SKM-1 treated with dmso at 0.1 percent for 144 hours (cell line): Measurements from ENCODE around the gene SLC35F3.

Experiments used
- DNase-seq: peaks from one replicate; lab custom pipeline; 2025; ENCODE audit not compliant: unreplicated experiment; lab: John Stamatoyannopoulos, UW

Gene SLC35F3

DNA sequence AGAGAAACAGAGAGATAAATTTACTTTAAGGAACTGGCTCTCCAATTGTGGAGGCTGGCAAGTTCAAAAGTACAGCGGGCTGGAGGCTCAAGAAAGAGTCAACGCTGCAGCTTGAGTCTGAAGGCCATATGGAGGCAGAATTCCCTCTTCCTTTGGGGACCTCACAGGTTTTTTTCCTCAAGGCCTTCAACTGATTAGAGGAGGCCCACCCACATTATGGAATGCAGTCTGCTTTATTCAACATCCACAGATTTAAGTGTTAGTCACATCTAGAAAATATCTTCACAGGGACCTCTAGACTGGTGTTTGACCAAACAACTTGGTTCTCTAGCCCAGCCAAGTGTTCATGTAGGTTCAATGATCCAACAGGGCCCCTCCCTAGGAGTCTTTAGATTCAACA is 117.8 kb downstream of the SLC35F3 start:
- no peak for DNase-seq

DNA sequence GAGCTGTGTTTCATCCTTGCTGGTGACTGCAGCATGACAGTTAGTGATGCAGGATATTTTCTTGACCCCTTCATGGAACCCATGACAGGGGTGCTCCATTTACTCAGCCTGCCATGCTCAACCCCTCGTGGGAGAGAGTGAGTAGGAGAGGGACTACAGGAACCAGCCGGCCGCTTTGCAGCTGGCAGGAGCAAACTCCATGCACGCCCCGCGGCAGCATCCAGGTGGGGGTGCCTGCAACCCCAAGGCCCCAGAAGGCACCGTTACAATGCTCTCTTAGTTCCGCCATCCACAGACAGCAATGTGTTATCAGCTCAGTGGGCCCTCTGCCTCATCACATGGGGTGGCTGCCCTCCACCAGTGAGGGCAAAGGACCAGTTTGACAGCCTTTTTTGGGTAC is 135.1 kb downstream of the SLC35F3 start:
- DNase-seq: no peak

DNA sequence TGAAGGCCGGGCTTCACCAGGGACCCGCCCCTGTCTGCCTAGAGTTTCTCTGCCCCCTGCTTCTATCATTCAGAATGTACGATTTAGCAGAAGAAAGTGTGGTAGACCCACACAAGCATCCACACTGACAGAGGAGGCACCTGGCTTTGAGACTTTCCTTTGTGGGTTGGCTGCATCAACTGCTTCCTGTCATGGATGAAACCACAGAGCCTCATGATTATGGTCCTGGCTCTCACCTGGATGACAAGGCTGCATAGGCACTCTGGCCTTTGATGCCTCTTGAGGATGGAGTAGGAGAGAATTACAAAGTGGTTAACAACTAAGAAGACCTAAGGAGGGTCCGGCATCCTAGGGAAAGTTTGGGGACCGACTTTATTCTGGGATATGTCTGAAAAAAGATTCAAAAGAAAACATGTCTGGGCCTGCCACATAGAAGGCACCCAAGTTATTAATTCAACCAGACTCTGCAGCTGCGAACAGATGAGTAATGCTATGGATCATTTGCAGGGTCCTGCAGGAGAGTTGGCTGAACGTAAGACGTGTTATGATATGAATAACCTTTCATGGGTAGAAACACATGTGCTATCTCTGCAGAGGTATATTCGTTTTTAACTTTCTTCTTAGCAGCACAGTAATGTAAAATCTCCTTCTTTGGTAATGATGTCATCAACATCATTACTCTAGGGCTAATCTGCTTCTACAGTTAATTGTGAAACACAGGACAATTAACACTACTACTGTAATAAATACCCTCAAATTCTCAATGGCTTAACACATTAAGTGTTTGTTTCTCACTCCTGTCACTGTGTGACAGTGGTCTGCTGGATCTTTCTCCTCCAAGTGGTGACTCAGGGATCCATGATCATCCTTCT is 136.2 kb downstream of the SLC35F3 start:
- DNase-seq: no peak

DNA sequence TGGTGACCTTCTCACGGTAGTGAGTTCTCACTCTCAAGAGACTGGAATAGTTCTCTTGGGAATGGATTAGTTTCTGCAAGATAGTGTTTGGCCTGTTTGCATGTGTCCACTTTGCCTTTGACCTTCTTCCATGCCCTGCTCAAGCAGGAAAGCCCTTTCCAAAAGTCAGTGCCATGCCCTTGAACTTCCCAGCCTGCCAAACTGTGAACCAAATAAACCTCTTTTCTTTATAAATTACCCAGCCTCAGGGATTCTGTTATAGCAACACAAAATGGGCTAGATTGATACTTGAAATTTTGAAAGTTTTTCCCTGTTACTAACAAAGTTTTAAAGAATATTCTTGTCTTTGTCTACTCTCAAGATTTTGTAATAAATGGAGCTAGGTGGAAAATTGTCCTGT is 139.6 kb downstream of the SLC35F3 start:
- DNase-seq: no peak

DNA sequence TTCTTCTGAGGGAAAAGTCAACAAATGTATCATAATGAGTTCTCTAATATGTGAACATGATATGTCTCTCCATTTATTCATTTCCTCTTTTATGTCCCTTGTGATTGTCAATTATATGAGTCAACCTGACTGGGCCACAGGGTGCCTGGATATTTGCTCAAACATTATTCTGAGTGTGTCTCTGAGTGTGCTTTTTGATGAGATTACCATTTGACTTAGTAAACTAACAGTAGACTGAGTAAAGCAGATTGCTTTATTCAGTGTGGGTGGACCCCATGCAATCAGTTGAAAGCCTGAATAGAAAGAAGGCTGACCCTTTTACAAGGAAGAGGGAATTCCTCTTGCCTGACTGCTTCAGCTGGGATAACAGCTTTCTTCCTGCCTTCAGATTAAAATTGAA is 142.6 kb downstream of the SLC35F3 start:
- DNase-seq: no peak

DNA sequence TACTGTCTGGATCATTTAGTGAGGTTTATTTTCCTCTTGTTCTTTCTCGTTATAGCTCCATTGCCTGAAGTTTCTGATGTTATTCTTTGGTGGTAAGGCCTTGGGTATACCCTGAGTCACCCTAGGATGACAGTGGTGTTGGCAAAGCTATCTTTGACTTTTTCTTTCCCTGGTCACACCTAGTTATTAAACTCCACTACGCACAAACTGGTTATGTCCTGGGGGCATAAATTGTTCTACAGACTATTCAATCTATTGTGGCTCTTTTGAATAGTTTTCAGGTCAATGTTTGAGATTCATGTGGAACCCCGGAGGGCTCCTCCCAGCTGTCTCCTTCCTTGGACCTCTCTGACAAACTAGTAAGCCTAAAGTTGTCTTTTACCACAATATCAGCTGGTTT is 157.7 kb downstream of the SLC35F3 start:
- no peak for DNase-seq

DNA sequence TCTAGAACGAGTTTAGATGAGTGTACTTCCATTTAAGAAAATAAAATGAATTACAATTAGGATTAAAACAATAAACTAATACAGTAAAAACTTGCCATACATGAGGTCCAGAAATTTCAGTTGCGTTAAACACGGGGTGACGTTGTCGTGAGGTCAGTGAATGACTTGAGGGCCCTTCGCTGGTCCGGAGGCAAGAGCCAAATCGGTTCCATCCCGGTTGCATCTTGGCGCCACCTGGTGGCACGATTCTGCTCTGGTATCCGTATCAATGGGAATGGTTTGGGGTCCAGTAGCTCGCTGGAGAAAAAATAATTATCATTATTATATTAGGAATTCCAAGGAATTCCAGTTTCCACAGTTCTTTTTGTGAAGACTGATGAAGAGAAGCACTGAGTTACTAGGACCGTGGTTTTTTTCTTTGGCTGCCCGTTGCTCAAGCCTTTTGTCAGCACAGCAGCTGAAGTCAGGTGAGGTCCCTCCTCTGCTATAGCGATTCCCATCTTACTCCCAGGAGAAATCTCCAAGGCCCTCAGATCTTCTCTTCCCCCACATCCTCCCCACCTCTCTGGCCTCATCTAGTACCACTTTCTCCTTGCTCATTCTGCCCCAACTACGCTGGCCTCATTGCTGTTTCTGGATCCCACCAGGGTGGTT is 161.4 kb downstream of the SLC35F3 start:
- peak; percentile 68 for DNase-seq

DNA sequence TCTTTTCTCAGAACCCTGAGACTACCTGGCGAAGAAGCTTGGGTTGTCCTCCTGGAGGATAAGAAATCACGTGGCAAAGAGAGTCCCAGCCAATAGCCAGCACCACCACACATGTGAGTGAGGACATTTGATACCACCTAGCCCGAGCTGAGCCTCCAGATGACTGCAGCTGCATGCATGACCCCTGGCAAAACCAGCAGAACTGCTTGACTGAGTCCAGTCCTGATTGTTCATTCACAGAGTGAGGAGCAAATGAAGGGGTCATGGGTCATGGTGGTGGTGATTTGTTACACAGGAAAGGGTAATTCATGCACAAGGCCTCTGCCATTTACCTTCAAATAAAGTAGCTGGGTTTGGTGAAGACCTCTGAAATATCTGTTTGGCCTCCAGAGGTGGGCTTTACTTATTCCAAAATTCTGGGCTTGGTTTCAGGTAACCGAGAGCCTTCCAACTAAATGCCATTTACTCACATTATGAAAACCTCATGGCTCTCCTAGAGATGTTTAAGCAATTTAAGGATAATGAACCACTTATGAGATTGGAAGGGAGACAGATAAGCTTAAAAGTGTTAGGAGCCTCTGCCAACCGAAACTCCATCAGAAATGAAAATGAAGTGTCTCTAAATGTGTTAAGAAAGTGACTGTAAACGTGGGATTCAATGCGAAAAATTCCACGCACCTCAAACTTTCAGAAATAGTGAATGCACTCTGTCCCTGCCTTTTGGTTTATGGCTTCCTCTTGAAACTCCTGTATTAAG is 163.3 kb downstream of the SLC35F3 start:
- no peak for DNase-seq

DNA sequence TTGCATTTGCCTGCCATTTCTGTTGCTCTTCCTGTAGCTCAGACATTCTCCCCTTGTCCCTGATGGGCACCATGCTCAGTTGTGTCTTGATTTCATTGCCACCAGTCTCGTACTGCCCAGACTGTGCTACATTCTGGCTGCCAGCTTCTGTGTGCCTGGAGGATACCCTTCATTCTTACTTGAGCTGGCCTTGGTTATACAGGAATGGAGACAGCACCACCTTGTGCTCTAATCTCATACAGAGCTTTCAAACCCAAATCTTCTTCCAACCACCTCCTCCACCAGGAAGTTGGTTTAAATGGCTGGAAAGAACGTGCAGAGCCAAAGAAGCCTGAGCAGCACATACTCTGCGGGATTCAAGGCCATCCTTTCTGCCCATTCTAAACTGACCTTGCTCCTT is 165.3 kb downstream of the SLC35F3 start:
- peak; percentile 49 for DNase-seq

DNA sequence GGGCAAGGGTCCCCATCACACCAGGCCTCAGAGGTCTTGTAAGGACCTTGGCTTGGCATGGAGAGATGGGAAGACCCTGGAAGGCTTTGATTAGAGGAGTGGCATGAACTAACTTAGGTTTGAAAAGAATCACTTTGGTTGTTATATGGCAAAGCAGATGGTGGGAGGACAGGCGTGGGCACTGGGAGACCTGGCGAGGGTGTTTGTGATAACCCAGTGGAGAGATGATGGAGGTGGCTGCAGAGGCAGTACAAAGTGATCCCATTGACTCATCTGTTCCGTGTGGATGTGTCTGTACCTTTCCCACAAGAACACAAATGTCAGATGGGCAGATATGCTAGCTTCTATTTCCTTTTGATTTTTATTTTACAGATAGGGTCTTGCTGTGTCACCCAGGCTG is 168.3 kb downstream of the SLC35F3 start:
- no peak for DNase-seq

DNA sequence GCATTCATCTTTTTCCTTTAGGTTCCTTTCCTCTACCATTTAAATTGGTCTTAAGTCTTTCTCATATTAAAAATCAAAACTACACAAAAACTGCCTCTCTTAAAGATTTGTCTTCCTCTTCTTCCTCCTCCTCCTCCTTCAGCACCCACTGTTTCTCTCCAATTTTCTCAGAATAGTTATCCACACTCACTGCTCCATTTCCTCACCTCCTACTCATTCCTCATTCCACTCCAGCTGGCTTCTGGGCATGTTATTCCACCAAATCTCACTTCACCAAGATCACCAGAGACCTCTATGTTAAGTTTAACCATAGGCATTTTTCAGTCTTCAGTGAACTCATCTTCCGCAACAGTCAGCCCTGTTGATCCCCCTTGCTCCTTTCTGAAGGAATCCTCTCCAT is 173.7 kb downstream of the SLC35F3 start:
- DNase-seq: no peak

DNA sequence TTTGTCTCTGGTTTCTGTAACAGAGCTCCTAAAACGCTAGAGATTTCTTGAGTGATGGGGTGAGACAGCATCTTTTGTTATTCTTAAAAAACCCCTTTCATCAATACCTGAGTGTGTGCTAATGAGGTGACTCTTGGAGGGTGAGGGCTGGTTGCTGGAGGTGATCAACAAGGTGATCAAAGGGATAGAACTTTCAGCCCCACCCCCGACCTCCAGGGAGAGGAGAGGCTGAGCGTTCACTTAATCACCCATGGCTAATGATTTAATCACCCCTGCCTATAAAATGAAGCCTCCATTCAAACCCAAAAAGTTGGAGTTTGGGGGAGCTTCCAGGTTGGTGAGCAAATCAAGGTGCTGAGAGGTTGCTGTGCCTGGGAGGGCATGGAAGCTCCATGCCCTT is 175.4 kb downstream of the SLC35F3 start:
- no peak for DNase-seq

DNA sequence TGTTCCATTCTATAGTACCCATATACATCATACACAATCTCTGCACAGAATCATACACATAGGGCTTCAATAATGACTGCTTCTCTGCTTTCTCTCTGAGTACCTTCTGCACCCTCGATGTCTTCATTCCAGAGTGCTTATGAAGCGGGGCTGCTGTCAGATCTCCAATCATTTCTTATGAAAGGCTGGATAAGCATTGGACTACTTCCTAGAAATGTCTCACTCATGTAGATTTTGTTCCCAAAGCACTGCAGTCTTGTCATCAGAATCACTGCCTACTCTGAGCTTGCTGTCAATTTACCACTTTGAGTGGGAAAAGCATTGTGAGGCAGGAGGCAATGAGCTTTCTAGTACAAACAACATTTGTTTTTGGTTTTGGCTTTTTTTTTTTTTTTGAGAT is 179.0 kb downstream of the SLC35F3 start:
- DNase-seq: no peak

DNA sequence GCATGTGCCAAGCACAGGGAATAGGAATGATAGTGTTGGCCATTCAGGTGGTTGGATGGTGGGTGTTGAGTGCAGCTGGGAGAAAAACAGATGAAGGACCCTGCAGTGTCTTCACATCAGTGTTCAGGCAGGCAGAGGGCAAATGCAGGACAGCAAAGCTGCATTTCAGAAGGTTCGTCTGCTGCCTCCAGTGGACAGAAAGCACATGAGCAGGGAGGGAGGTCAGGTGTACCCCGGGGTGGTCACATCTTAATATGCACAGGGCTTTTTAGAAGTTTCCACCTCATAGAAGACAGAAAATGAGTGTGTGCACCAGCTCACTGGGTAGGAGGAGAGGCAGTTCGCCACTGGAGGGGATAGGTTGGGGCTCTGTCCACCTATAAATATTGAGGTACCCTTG is 184.9 kb downstream of the SLC35F3 start:
- peak; percentile 16 for DNase-seq

DNA sequence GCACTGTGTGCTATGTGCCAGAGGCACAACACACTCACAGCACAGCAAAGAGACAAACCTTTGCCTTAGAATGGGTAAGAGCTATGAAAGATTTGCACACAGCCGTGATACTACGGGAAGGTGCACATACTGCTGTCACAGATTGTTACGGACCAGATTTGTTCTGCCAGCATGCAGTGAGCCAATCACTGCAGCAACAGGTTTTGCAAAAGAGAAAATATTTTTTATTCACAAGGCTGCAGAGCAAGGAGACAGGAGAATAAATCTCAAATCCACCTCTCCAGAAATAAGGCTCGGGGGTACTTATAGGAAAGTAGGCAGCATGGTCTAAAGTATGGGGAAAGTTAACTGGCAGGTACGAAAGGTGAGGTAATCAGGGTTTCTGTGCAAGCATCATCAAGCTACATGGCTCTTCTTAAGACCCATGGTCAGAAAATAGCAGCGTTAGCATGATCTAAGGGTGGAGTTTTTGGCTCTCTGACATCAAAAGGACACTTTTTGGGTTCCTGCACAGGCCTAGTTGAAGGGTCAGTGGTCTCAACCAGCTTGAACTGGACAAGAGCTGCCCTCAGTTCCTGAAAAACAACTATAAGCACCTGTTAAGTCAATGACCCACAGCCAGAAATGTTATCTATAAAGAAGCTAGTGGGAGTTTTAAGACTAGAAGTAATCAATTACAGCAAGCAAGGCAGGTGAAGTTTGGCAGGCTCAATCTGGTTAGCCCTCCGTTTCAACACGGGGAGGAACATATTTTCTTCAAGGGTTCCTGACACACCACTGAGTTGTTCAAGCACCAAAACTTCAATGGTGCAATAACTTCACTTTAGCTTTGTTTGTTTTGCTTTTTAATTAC is 186.0 kb downstream of the SLC35F3 start:
- no peak for DNase-seq

DNA sequence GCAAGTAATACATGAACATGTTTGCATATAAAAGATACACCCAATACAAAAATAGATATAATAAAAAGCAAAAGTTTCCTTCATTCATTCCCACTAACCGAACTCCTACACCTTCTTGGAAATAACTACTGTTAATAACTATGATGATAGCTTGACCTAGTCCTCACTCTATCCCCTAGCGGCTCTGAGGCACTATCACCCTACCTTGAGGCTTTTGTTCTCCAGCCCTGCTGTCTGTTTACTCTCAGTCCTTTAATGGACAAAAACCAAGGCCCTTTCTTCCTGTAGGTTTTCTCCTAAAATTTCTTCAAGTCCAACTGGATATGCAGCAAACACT is 186.6 kb downstream of the SLC35F3 start:
- no peak for DNase-seq

DNA sequence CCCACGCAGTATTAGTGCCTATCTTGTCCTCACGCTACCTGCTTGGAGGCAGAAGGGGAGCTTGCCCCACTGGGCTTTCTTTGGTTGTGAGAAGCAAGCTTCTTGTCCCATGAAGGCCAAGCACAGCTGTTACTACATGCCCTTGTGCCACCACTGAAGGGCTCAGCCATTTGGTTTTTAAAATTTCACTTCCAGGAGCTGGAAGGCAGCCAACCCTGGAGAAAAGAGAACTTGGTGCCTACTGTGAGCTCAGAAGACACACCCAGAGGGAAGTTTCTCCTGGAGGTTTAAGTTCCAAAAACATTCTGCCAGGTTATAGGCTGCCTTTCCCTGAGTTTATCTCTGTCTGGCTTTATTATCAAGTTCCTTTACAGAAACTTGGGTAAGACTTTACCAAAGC is 187.4 kb downstream of the SLC35F3 start:
- DNase-seq: peak; percentile 27

DNA sequence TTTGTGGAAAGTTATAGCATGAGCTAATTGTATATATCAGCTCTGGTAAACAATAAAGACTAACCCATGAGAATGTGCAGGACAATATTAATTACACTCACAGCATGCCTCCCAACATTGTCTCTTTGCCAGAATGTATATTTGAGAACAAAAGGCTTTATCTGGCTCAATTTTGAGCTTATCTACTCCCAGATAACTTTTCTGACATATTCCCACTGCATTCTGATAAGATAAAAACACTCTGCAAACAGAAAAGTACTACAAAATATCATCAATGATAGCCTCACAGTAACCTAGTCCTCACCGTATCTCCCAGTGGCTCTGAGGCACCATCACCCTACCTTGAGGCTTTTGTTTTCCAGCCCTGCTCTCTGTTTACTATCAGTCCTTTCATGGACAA is 188.6 kb downstream of the SLC35F3 start:
- DNase-seq: no peak

DNA sequence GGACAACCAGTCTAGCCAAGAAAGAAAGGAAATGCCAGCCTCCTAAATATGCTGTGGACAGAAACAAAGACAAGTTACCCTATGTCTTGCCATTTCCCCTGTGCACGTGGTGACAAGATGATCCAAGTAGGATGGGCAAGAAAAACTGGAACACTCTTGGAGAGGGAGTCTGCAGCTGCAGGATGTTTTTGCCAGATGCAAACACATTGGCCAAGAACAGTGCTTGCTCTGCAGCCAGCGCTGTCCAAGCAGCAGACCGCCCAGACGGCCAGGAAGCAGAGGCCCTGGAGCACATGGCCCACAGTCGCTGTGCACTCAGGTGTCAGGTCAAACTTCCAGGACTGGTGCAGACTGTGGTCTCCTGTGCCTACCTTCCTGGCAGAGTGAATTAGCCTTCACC is 189.3 kb downstream of the SLC35F3 start:
- no peak for DNase-seq

DNA sequence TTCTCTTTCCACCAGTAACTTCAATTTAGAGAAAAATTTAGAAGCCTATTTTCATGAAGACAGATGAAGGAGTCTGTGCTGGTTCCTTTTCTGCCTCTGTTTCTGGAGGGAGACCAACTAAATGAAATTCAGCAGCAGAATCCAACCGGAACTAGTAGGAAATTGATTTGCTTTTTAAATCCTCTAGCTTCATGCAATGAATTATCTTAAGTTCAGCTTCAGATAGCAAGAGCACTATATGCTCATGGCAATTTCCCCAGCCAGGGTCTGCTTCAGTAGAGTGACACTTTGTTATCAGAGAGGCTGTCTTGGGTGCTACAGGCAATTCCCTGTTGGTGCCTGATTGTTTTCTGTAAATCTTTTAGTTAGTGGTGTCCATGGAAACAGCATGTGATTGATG is 189.7 kb downstream of the SLC35F3 start:
- no peak for DNase-seq

DNA sequence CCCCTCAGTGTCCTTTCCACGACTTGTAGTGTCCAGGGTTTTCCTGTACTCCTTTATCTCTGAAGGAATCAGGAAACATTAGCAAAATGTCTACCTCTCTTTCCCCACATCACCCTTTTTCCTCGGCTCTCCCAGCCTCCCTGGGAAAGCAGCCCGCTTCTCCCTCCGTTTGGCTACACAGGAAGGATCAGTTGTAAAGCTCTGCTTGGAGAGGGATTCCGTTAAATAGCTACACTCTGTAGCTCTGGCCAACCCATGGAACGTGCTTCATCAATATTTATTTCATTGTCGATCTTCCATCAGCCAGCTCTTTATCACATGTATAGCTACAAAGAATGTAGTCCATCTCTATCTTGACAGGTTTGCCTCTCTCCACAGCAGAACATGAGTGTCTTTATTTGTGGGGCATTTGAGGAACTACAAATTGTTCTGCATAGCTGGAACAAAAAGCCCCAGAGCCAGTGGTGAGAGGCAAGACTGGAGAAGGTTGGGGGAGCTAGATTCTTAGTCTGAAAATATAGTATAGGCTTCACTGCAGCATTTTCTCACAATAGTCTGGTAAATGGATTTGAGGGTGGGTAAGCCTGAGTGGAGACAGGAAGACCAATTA is 191.8 kb downstream of the SLC35F3 start:
- DNase-seq: no peak
